Measurements from ENCODE around the gene MEGF10.

DNA sequence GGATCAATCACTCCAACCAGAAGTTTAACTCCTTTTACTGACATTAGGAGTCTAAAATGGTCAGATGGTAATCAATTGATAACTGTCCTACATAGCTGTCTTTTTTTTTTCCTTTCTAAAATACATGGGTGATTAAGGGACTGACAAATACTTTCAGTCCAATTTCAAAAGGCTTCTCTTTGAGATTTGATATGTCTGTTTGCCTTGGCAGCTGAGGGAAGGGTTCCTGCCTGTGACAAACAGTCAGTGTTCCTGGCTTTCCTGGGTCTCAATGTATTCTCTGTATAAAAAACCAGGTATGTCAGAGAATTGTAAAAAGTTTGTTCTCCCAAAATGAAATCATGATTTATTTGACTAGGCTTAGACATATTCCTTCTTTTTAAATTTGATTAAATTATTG lies 84.5 kb downstream of the MEGF10 start:
- TF ChIP-seq POLR2AphosphoS5 (IDR thresholded peaks at IDR 0.05): no peak
- TF ChIP-seq, protein P1, sequence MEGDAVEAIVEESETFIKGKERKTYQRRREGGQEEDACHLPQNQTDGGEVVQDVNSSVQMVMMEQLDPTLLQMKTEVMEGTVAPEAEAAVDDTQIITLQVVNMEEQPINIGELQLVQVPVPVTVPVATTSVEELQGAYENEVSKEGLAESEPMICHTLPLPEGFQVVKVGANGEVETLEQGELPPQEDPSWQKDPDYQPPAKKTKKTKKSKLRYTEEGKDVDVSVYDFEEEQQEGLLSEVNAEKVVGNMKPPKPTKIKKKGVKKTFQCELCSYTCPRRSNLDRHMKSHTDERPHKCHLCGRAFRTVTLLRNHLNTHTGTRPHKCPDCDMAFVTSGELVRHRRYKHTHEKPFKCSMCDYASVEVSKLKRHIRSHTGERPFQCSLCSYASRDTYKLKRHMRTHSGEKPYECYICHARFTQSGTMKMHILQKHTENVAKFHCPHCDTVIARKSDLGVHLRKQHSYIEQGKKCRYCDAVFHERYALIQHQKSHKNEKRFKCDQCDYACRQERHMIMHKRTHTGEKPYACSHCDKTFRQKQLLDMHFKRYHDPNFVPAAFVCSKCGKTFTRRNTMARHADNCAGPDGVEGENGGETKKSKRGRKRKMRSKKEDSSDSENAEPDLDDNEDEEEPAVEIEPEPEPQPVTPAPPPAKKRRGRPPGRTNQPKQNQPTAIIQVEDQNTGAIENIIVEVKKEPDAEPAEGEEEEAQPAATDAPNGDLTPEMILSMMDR (IDR thresholded peaks at IDR 0.05 in 8 of 11, conservative IDR thresholded peaks at IDR 0.05 in 3 of 11): no peak
- TF ChIP-seq POLR2A (IDR thresholded peaks at IDR 0.05): no peak

All from spleen (tissue), 7 donors.